Psoas muscle (tissue), 8 donors: ENCODE results near the gene SH2D1A. TPM values are rescaled to one million over a fixed set of nuclear protein-coding genes. Genes with fewer than 3 reads are reported as not detected.

Experiments
- ATAC-seq, 4 donors: fragments of 200-7000 bp; cut with Tn5 transposase; one replicate each; pipeline ENCODE4 v1.9.1; 2020; ENCODE audit warnings: moderate library complexity in 3 of 4, mild to moderate bottlenecking in 2 of 4
- DNase-seq, 2 donors: peaks; one replicate each; pipeline ENCODE4 v3.0.0-alpha.2; 2020
- H3K27ac ChIP-seq: fragments of 200-600 bp; one replicate; pipeline ENCODE4 v1.8.0; 2022
- H3K27me3 ChIP-seq, 3 donors: fragments of 200-600 bp in 1 of 3; one replicate each; pipeline versions ENCODE4 v1.6.1 to v1.8.0; 2013 to 2022; ENCODE audit warnings: low read length in 2 of 3, mild to moderate bottlenecking in 2 of 3, moderate library complexity in 1 of 3; ENCODE audit not compliant: insufficient read depth in 3 of 3
- H3K36me3 ChIP-seq, 2 donors: fragments of 200-600 bp in 1 of 2; one replicate each; pipeline versions ENCODE4 v1.6.1 to v1.8.0; 2013 to 2022; ENCODE audit warnings: low read depth in 1 of 2, mild to moderate bottlenecking in 1 of 2, moderate library complexity in 1 of 2; ENCODE audit not compliant: insufficient read depth in 1 of 2
- H3K4me1 ChIP-seq: fragments of 200-600 bp; one replicate; pipeline ENCODE4 v1.8.0; 2022
- H3K4me3 ChIP-seq: fragments of 200-600 bp; one replicate; pipeline ENCODE4 v1.8.0; 2022; ENCODE audit warnings: mild to moderate bottlenecking
- H3K9me3 ChIP-seq: fragments of 200-600 bp; one replicate; pipeline ENCODE4 v1.8.0; 2022
- WGBS, 3 donors: extraction: QIAGEN DNeasy Blood & Tissue Kit; methylation state at CpG; one replicate each; pipeline versions ENCODE4 v1.1.6 to v1.1.7; 2013; 5-methylcytosine and 5-hydroxymethylcytosine counted together
- intact Hi-C, 2 donors: fragments of 100-400 bp; cut with DNase I; formaldehyde crosslinking; loops; one replicate each; pipeline versions ENCODE4 v1.11.0 to v1.14.2; 2022
- polyA plus RNA-seq, 3 donors: library from polyadenylated mRNA; stranded (reverse); fragments of 200-250 nt; gene quantifications; one replicate each; pipeline ENCODE4 v1.2.3, GENCODE V29; 2013
- total RNA-seq, 4 donors: library from RNA; stranded (reverse); fragmentation: NEBNext Ultra II Directional in 2 of 4; extraction: Animal tissue kit (Norgen Biotek cat#: 25700) in 2 of 4; gene quantifications; one replicate each; pipeline versions ENCODE4 v1.2.1 to v1.2.4, GENCODE V29; 2021 to 2023
- TF ChIP-seq, protein P1 (sequence below): fragments of 200-600 bp; IDR thresholded peaks from one replicate; pipeline ENCODE4 v1.8.0; 2022; ENCODE audit warnings: antibody characterized with exemption
- donor health status: healthy with polysubstance abuse.
- donor health status: DM: no; HTN: no; CAD: no; lungs with moderate emphysema.
- donor health status: Bipolar disorder and iron deficiency.
- donor health status: healthy.
- donor health status: DM: yes; HTN: yes; CAD: no.
- donor health status: DM: no; HTN: no; CAD: no.
- donor health status: DM: no; HTN: no; CAD: no.
- donor health status: DM: yes; HTN: yes; CAD: no.

SH2D1A gene
- total and polyA plus RNA-seq, 7 donors = 0.05 to 0.45 (median 0.15) TPM; not detected in 4

DNA sequence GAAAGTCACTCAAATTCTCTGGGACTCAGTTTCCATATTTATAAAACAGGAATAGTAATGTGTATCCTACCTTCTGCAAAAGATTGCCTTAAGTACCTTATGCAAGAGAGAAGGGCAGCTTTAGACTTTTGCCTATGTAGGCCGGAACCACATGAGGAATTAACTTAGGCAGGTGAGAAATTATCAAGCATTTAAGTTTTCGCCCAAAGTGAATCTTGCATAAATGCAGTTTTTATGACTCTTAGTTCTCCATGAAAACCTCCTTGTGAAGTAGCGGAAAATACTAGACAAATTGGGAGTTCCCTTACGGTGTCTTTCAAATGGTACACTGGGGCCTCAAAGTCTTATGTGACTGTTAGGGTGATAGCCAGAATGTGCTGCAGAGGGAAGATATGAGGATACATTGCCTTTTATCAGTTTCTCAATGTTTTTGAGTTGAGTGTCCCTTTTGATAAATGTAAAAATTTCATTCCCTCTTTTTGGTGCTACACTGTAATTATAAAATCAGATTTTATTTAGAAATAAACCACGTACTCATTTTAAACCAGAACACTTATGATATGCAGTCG, 2.6 kb downstream of the SH2D1A start:
- TF ChIP-seq, protein P1, sequence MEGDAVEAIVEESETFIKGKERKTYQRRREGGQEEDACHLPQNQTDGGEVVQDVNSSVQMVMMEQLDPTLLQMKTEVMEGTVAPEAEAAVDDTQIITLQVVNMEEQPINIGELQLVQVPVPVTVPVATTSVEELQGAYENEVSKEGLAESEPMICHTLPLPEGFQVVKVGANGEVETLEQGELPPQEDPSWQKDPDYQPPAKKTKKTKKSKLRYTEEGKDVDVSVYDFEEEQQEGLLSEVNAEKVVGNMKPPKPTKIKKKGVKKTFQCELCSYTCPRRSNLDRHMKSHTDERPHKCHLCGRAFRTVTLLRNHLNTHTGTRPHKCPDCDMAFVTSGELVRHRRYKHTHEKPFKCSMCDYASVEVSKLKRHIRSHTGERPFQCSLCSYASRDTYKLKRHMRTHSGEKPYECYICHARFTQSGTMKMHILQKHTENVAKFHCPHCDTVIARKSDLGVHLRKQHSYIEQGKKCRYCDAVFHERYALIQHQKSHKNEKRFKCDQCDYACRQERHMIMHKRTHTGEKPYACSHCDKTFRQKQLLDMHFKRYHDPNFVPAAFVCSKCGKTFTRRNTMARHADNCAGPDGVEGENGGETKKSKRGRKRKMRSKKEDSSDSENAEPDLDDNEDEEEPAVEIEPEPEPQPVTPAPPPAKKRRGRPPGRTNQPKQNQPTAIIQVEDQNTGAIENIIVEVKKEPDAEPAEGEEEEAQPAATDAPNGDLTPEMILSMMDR = no peak
- Histone ChIP-seq H3K27me3 (no peaks in the 10 kb centered on the region), H3K4me1 (no peaks in the 10 kb centered on the region), H3K4me3 (no peak overlapping the region), H3K36me3 (no peaks in the 10 kb centered on the region), H3K9me3 (no peaks in the 10 kb centered on the region), H3K27ac (no peak overlapping the region)
- intact Hi-C loops = no loop called here
- DNase-seq (no peak), ATAC-seq (no peak)
- 94 to 96% (median 94%) methylated on average over 6 of the region's 6 CpGs for WGBS, 3 donors

DNA sequence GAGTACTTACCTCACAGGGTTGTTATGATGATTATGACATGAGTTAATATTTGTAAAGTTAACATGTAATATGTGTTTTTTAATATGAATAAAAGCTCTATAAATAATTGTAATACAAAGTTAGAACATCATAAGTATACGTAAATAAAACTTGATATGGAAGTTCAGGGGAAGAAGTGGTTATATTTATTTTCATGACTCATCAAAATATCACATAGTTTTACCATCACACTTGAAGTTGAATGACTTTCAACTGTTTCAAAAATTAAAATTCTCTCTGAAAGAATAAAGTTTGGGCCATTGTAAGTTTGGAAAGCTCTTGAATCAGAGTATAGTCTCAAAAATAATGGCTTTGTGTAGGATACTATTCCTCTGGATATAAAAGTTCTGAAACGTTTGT, 8.3 kb downstream of the SH2D1A start:
- 53 to 82% (median 60%) methylated on average over 2 of the region's 2 CpGs for WGBS, 3 donors
- no peaks in the 10 kb centered on the region for H3K27me3 ChIP-seq
- TF ChIP-seq, protein P1 = no peak
- intact Hi-C loops = no loop called here
- no peak for DNase-seq
- H3K36me3 ChIP-seq = no peaks in the 10 kb centered on the region
- no peak overlapping the region for H3K27ac ChIP-seq
- H3K9me3 ChIP-seq = no peaks in the 10 kb centered on the region
- no peak overlapping the region for H3K4me3 ChIP-seq
- H3K4me1 ChIP-seq = no peaks in the 10 kb centered on the region
- ATAC-seq = no peak

DNA sequence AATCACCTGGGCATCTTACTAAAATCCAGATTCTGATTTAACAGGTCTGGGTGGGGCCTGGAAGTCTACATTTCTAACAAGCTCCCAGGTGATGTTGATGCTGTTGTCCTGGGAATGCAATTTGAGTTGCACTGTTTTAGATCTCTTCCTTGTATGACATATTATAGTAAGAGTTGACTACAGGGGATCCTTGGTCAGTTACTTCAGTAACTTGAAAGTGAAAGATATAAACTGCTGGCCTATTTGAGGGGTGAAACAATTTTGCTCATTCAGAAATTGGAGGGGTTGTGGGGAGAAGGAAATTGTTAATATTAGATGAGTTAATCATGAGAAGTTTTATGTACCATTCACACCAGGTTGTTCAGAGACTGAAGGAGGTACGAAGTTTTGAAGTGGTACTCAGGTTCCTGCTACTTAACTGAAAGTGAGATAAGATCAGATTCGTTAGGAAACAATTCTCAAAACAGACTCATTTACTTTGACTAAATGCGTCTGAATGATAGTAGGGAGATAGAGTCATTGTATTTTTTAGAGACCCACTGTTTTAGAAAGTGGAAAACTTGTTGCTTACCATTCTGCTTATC, 12.5 kb downstream of the SH2D1A start:
- ATAC-seq (no peak), DNase-seq (no peak)
- WGBS, 3 donors = 68 to 77% (median 76%) methylated on average over 3 of the region's 3 CpGs
- Histone ChIP-seq H3K36me3 (no peaks in the 10 kb centered on the region), H3K9me3 (no peaks in the 10 kb centered on the region), H3K4me1 (no peaks in the 10 kb centered on the region), H3K4me3 (no peak overlapping the region), H3K27me3 (no peaks in the 10 kb centered on the region), H3K27ac (no peak overlapping the region)
- intact Hi-C loops = no loop called here
- TF ChIP-seq, protein P1 = no peak

DNA sequence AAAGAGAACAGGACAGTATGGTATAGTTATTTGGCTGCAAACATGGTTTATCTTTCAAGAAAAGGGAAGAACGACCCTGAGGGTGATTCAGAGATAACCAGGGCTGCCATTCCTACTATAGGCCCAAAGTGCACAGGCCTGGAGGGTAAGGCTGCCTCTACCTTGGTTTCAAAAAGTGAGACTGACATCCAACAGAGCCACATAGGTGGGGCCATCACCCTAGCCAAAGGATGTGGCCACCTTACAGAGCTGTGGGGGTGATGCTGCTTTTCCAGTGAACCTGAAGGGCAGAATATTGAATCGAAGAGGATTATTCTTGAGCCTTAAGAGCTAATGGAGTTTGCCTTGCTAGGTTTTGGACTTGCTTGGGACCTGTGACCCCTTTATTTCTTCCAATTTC, 15.7 kb downstream of the SH2D1A start:
- TF ChIP-seq, protein P1 = no peak
- no peaks in the 10 kb centered on the region for H3K9me3 ChIP-seq
- no peaks in the 10 kb centered on the region for H3K4me1 ChIP-seq
- no peak overlapping the region for H3K27ac ChIP-seq
- no peak overlapping the region for H3K4me3 ChIP-seq
- no peaks in the 10 kb centered on the region for H3K27me3 ChIP-seq
- no peak for DNase-seq
- 62 to 89% (median 87%) methylated on average over 2 of the region's 2 CpGs for WGBS, 3 donors
- intact Hi-C loops = no loop called here
- no peak for ATAC-seq
- no peaks in the 10 kb centered on the region for H3K36me3 ChIP-seq

- H3K9me3 ChIP-seq = no peaks in the 10 kb centered on the region
- no peaks in the 10 kb centered on the region for H3K27me3 ChIP-seq
- H3K27ac ChIP-seq = no peak overlapping the region
- no peak for DNase-seq
- no peak overlapping the region for H3K4me3 ChIP-seq
- TF ChIP-seq, protein P1 = no peak
- intact Hi-C loops = no loop called here
- H3K36me3 ChIP-seq = no peaks in the 10 kb centered on the region
- WGBS, 3 donors = 43 to 90% (median 89%) methylated on average over 1 of the region's 1 CpG
- H3K4me1 ChIP-seq = no peaks in the 10 kb centered on the region
- no peak for ATAC-seq
These were observed 16.4 kb downstream of the SH2D1A start for GRCh38 chrX:124362761-124363160.
